ENCODE measurements around the gene RIC3. TPM values are rescaled to one million over a fixed set of nuclear protein-coding genes. Genes with fewer than 3 reads are reported as not detected.

RIC3 gene
- total RNA-seq, 4 donors from 2014 or later, result 2.2 to 7.1 (median 4.1) TPM

DNA sequence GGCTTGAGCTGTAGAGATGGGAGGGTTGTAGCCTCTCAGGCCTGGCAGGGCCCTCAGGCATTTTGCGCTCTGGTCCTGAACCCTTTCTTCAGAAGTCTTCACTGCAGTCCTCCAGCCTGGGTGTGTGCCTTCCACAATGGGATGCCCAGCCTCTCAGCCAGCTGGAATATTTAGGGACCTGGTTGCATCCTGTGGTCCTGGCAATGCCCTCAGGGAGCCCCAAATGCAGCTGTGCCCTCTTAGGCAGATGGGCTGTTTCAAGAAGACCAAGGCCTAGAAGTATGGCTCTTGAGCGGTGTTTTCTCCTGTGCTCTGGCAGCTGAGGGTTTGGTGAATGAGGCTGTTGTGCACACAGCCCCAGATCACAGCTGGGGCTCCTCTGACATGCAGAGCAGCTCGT lies 81.1 kb downstream of the RIC3 start:
- DNase-seq (no peak), ATAC-seq (no peak)
- no peak for TF ChIP-seq CTCF (IDR thresholded peaks at IDR 0.05 in 4 of 5, conservative IDR thresholded peaks at IDR 0.05 in 1 of 5)
- TF ChIP-seq POLR2A (IDR thresholded peaks at IDR 0.05), result no peak
- Histone ChIP-seq H3K27me3 (no peaks in the 10 kb centered on the region), H3K9me3 (no peaks in the 10 kb centered on the region), H3K4me1 (no peaks in the 10 kb centered on the region), H3K4me3 (no peak overlapping the region), H3K36me3 (no peaks in the 10 kb centered on the region), H3K27ac (no peak overlapping the region)
- intact Hi-C loops (cut with DNase I; ENCODE audit: low total_unique reads) (no loop called here), in situ Hi-C loops (cut with MboI; ENCODE audit: low sequenced_read_pairs in 4 of 4) (no loop called here)

- intact Hi-C loops (cut with DNase I; ENCODE audit: low total_unique reads) (no loop called here), in situ Hi-C loops (cut with MboI; ENCODE audit: low sequenced_read_pairs in 4 of 4) (no loop called here)
- Histone ChIP-seq H3K27me3 (peaks cover 0 to under 1% (median 0%) of the 10 kb centered on the region in 3 donors), H3K36me3 (no peaks in the 10 kb centered on the region), H3K4me3 (no peak overlapping the region), H3K4me1 (peaks cover 0 to 2% of the 10 kb centered on the region in 2 donors), H3K27ac (no peak overlapping the region), H3K9me3 (no peaks in the 10 kb centered on the region)
- ATAC-seq (no peak), DNase-seq (no peak)
- TF ChIP-seq CTCF (IDR thresholded peaks at IDR 0.05 in 4 of 5, conservative IDR thresholded peaks at IDR 0.05 in 1 of 5) (no peak), POLR2A (IDR thresholded peaks at IDR 0.05) (no peak)
Measured at GRCh38 chr11:8087185-8087584, 81.6 kb downstream of the RIC3 start.

DNA sequence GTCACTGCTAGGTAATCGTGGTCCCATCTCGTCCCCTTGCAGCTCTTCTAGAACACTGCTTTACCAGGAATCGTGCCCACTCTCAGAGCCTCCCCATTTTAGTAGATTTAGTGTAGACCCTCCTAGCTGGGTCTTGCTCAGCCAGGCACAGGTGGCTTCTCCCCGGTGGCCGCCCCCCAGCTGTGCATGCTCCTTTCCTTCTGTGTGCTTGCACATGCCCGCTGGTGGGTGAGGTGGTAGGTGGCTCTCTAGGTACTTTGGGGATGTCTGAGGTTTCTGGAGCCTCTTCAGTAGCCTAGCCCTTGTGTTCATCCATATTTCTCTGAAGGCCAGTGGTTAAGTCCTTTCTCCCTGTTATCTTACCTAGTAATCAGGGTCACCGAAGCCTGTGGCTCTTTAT lies 82.3 kb downstream of the RIC3 start:
- Histone ChIP-seq H3K9me3 (no peaks in the 10 kb centered on the region), H3K4me3 (no peak overlapping the region), H3K36me3 (no peaks in the 10 kb centered on the region), H3K4me1 (peaks cover 0 to 8% of the 10 kb centered on the region in 2 donors), H3K27me3 (peaks cover 0 to 5% (median 0%) of the 10 kb centered on the region in 3 donors), H3K27ac (no peak overlapping the region)
- intact Hi-C loops (cut with DNase I; ENCODE audit: low total_unique reads) (no loop called here), in situ Hi-C loops (cut with MboI; ENCODE audit: low sequenced_read_pairs in 4 of 4) (no loop called here)
- ATAC-seq, result no peak
- TF ChIP-seq POLR2A (IDR thresholded peaks at IDR 0.05), result no peak
- no peak for DNase-seq

- in situ Hi-C loops (cut with MboI; ENCODE audit: low sequenced_read_pairs in 4 of 4) (no loop called here), intact Hi-C loops (cut with DNase I; ENCODE audit: low total_unique reads) (no loop called here)
- ATAC-seq, result no peak
- Histone ChIP-seq H3K27me3 (peaks cover 0 to 5% (median 0%) of the 10 kb centered on the region in 3 donors), H3K4me1 (peaks cover 0 to 11% of the 10 kb centered on the region in 2 donors), H3K4me3 (no peak overlapping the region), H3K27ac (no peak overlapping the region), H3K36me3 (no peaks in the 10 kb centered on the region), H3K9me3 (no peaks in the 10 kb centered on the region)
- TF ChIP-seq POLR2A (IDR thresholded peaks at IDR 0.05), result no peak
- no peak for TF ChIP-seq CTCF (IDR thresholded peaks at IDR 0.05 in 4 of 5, conservative IDR thresholded peaks at IDR 0.05 in 1 of 5)
- DNase-seq, result no peak
Measured at GRCh38 chr11:8086001-8086479, 82.8 kb downstream of the RIC3 start.

DNA sequence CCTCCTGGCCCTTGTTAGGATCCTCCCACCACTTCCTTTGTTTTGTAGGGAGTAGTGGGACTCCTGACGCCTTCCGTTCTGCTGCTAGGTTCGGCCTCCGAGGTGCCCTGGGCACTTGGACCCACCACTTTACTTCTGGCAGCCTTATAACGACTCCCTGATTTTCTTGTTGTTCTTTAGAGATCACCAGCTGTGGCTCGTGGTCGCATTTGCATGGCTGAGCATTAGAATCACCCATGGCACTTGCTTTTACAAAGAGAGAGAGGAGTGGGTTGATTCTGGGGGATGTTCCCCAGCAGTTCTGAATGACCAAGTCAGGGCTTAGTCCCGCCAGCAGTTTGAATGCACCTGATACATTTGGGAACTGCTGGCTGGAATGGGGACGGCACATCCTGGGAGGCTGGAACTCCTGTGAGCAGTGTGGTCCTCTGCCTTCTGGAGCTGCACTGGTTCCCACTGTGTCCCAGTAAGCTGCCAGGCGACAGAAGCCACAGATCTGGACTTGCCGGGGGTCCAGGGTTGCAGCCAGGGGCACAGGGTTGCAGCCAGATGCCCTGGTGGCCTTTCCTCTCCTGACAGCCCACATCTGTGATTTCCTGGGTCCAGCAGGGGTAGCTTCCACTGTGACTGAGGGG lies 83.7 kb downstream of the RIC3 start:
- H3K4me3 ChIP-seq, result no peak overlapping the region
- DNase-seq (no peak), ATAC-seq (no peak)
- TF ChIP-seq CTCF (IDR thresholded peaks at IDR 0.05 in 4 of 5, conservative IDR thresholded peaks at IDR 0.05 in 1 of 5) (no peak), POLR2A (IDR thresholded peaks at IDR 0.05) (no peak)
- H3K9me3 ChIP-seq, result no peaks in the 10 kb centered on the region
- intact Hi-C loops (cut with DNase I; ENCODE audit: low total_unique reads) (no loop called here), in situ Hi-C loops (cut with MboI; ENCODE audit: low sequenced_read_pairs in 4 of 4) (no loop called here)
- H3K27me3 ChIP-seq, result peaks cover 0 to 5% (median 0%) of the 10 kb centered on the region in 3 donors
- peaks cover 0 to 11% of the 10 kb centered on the region in 2 donors for H3K4me1 ChIP-seq
- no peaks in the 10 kb centered on the region for H3K36me3 ChIP-seq
- no peak overlapping the region for H3K27ac ChIP-seq

Measured in gastrocnemius medialis (tissue), 4 donors.